HepG2 (cell line): Measurements from ENCODE around the gene KLHL17. TPM values are rescaled to one million over a fixed set of nuclear protein-coding genes. Genes with fewer than 3 reads are reported as not detected.

Source experiments
- KLF13 ChIP-seq: sonication (generic); formaldehyde crosslinking; IDR thresholded peaks from 2 replicates; pipeline ENCODE4 v1.4.0; 2020; ENCODE audit warnings: mild to moderate bottlenecking, missing genetic modification reagents
- MED1 ChIP-seq: sonication (generic); formaldehyde crosslinking; IDR thresholded peaks from 2 replicates; pipeline ENCODE4 v1.4.0; 2020; ENCODE audit warnings: missing genetic modification reagents
- SALL2 ChIP-seq: sonication (generic); formaldehyde crosslinking; IDR thresholded peaks from 2 replicates; pipeline ENCODE4 v1.8.1; 2023; ENCODE audit warnings: mild to moderate bottlenecking, missing genetic modification reagents, inconsistent platforms
- STAG1 ChIP-seq: sonication (generic); formaldehyde crosslinking; IDR thresholded peaks from 2 replicates; pipeline ENCODE4 v1.4.0; 2020; ENCODE audit warnings: missing genetic modification reagents
- ZFP41 ChIP-seq: sonication (generic); formaldehyde crosslinking; IDR thresholded peaks from 2 replicates; pipeline ENCODE4 v1.4.0; 2020; ENCODE audit warnings: mild to moderate bottlenecking, missing genetic modification reagents, borderline replicate concordance
- ZNF296 ChIP-seq: sonication (generic); formaldehyde crosslinking; conservative IDR thresholded peaks from 2 replicates; pipeline ENCODE4 v1.5.0; 2020; ENCODE audit warnings: mild to moderate bottlenecking, missing genetic modification reagents
- ZNF431 ChIP-seq: sonication (generic); formaldehyde crosslinking; IDR thresholded peaks from 2 replicates; pipeline ENCODE4 v1.9.0; 2022; ENCODE audit warnings: missing genetic modification reagents, low read depth, mild to moderate bottlenecking, borderline replicate concordance
- polyA plus RNA-seq, 8 experiments: library from polyadenylated mRNA; depleted of rRNA in 3 of 8; stranded (reverse) in 7 of 8; unstranded in 1 of 8; fragments of >200 nt; fragmentation: Illumina TruSeq in 4 of 8; extraction: Trizol in 4 of 8; gene quantifications; 2 replicates each; pipeline versions ENCODE4 v1.2.1 to v1.2.3, GENCODE V29; 2011 to 2016; ENCODE audit warnings: low read depth in 4 of 8, missing spikeins in 1 of 8, mixed read lengths in 1 of 8; ENCODE audit not compliant: insufficient read depth in 1 of 8
- total RNA-seq, 5 experiments: library from RNA; depleted of rRNA; stranded (reverse); fragments of >200 nt; fragmentation: Illumina TruSeq; extraction: Trizol; gene quantifications; 2 replicates each; pipeline ENCODE4 v1.2.3, GENCODE V29; 2016; ENCODE audit warnings: low read depth in 1 of 5
- TF ChIP-seq, protein P1 (sequence below): sonication (generic); formaldehyde crosslinking; IDR thresholded peaks from 2 replicates; pipeline ENCODE4 v1.4.0; 2020; ENCODE audit warnings: missing genetic modification reagents, borderline replicate concordance
- TF ChIP-seq, protein P2 (sequence below): IDR thresholded peaks from 2 replicates; pipeline ENCODE4 v1.6.1; 2016; ENCODE audit warnings: low read depth, missing genetic modification reagents, missing compliant biosample characterization
- TF ChIP-seq, protein P3 (sequence below): sonication (generic); formaldehyde crosslinking; IDR thresholded peaks from 2 replicates; pipeline ENCODE4 v1.4.0; 2020; ENCODE audit warnings: low read depth, mild to moderate bottlenecking, missing genetic modification reagents
- TF ChIP-seq, protein P4 (sequence below): sonication (generic); formaldehyde crosslinking; IDR thresholded peaks from 2 replicates; pipeline ENCODE4 v1.5.0; 2020; ENCODE audit warnings: mild to moderate bottlenecking, missing genetic modification reagents, moderate library complexity
- TF ChIP-seq, protein P5 (sequence below): sonication (generic); formaldehyde crosslinking; conservative IDR thresholded peaks from 2 replicates; pipeline ENCODE4 v1.5.0; 2020; ENCODE audit warnings: missing genetic modification reagents
- TF ChIP-seq, protein P6 (sequence below): sonication (generic); formaldehyde crosslinking; IDR thresholded peaks from 2 replicates; pipeline ENCODE4 v1.8.0; 2022; ENCODE audit warnings: low read depth, missing genetic modification reagents

The KLHL17 gene
- total and polyA plus RNA-seq, 2 of the 13 experiments (the other 11 are each of a cell fraction or from before 2014, with no cell fraction given) = 9.3 to 24.7 TPM

DNA sequence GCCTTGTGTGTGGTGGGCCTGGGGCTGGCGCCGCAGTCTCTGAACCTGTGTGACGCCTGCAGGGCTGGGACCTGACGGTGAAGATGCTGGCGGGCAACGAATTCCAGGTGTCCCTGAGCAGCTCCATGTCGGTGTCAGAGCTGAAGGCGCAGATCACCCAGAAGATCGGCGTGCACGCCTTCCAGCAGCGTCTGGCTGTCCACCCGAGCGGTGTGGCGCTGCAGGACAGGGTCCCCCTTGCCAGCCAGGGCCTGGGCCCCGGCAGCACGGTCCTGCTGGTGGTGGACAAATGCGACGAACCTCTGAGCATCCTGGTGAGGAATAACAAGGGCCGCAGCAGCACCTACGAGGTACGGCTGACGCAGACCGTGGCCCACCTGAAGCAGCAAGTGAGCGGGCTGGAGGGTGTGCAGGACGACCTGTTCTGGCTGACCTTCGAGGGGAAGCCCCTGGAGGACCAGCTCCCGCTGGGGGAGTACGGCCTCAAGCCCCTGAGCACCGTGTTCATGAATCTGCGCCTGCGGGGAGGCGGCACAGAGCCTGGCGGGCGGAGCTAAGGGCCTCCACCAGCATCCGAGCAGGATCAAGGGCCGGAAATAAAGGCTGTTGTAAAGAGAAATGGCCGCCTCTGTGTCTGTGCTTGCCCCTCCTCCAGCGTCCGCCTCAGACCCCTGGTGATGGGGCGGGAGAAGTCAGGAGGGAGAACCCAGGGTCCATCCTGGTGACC lies 53.7 kb downstream of the KLHL17 start (continued):
- TF ChIP-seq, protein P1, sequence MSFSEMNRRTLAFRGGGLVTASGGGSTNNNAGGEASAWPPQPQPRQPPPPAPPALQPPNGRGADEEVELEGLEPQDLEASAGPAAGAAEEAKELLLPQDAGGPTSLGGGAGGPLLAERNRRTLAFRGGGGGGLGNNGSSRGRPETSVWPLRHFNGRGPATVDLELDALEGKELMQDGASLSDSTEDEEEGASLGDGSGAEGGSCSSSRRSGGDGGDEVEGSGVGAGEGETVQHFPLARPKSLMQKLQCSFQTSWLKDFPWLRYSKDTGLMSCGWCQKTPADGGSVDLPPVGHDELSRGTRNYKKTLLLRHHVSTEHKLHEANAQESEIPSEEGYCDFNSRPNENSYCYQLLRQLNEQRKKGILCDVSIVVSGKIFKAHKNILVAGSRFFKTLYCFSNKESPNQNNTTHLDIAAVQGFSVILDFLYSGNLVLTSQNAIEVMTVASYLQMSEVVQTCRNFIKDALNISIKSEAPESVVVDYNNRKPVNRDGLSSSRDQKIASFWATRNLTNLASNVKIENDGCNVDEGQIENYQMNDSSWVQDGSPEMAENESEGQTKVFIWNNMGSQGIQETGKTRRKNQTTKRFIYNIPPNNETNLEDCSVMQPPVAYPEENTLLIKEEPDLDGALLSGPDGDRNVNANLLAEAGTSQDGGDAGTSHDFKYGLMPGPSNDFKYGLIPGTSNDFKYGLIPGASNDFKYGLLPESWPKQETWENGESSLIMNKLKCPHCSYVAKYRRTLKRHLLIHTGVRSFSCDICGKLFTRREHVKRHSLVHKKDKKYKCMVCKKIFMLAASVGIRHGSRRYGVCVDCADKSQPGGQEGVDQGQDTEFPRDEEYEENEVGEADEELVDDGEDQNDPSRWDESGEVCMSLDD (CRISPR knock-in tag) = 0 out of 2 replicates have a peak, but pooled peaks have one; percentile 34
- TF ChIP-seq ZNF431 = peak; percentile 46; the same call in 1 of the 2 replicates
- TF ChIP-seq MED1 = 0 out of 2 replicates have a peak, but pooled peaks have one; percentile 9
- TF ChIP-seq, protein P2, sequence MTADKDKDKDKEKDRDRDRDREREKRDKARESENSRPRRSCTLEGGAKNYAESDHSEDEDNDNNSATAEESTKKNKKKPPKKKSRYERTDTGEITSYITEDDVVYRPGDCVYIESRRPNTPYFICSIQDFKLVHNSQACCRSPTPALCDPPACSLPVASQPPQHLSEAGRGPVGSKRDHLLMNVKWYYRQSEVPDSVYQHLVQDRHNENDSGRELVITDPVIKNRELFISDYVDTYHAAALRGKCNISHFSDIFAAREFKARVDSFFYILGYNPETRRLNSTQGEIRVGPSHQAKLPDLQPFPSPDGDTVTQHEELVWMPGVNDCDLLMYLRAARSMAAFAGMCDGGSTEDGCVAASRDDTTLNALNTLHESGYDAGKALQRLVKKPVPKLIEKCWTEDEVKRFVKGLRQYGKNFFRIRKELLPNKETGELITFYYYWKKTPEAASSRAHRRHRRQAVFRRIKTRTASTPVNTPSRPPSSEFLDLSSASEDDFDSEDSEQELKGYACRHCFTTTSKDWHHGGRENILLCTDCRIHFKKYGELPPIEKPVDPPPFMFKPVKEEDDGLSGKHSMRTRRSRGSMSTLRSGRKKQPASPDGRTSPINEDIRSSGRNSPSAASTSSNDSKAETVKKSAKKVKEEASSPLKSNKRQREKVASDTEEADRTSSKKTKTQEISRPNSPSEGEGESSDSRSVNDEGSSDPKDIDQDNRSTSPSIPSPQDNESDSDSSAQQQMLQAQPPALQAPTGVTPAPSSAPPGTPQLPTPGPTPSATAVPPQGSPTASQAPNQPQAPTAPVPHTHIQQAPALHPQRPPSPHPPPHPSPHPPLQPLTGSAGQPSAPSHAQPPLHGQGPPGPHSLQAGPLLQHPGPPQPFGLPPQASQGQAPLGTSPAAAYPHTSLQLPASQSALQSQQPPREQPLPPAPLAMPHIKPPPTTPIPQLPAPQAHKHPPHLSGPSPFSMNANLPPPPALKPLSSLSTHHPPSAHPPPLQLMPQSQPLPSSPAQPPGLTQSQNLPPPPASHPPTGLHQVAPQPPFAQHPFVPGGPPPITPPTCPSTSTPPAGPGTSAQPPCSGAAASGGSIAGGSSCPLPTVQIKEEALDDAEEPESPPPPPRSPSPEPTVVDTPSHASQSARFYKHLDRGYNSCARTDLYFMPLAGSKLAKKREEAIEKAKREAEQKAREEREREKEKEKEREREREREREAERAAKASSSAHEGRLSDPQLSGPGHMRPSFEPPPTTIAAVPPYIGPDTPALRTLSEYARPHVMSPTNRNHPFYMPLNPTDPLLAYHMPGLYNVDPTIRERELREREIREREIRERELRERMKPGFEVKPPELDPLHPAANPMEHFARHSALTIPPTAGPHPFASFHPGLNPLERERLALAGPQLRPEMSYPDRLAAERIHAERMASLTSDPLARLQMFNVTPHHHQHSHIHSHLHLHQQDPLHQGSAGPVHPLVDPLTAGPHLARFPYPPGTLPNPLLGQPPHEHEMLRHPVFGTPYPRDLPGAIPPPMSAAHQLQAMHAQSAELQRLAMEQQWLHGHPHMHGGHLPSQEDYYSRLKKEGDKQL (CRISPR knock-in tag) = no peak
- TF ChIP-seq, protein P3, sequence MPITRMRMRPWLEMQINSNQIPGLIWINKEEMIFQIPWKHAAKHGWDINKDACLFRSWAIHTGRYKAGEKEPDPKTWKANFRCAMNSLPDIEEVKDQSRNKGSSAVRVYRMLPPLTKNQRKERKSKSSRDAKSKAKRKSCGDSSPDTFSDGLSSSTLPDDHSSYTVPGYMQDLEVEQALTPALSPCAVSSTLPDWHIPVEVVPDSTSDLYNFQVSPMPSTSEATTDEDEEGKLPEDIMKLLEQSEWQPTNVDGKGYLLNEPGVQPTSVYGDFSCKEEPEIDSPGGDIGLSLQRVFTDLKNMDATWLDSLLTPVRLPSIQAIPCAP (CRISPR knock-in tag) = no peak
- no peak for TF ChIP-seq SALL2
- TF ChIP-seq, protein P4, sequence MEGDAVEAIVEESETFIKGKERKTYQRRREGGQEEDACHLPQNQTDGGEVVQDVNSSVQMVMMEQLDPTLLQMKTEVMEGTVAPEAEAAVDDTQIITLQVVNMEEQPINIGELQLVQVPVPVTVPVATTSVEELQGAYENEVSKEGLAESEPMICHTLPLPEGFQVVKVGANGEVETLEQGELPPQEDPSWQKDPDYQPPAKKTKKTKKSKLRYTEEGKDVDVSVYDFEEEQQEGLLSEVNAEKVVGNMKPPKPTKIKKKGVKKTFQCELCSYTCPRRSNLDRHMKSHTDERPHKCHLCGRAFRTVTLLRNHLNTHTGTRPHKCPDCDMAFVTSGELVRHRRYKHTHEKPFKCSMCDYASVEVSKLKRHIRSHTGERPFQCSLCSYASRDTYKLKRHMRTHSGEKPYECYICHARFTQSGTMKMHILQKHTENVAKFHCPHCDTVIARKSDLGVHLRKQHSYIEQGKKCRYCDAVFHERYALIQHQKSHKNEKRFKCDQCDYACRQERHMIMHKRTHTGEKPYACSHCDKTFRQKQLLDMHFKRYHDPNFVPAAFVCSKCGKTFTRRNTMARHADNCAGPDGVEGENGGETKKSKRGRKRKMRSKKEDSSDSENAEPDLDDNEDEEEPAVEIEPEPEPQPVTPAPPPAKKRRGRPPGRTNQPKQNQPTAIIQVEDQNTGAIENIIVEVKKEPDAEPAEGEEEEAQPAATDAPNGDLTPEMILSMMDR (CRISPR knock-in tag) = peak; percentile 60
- TF ChIP-seq, protein P5, sequence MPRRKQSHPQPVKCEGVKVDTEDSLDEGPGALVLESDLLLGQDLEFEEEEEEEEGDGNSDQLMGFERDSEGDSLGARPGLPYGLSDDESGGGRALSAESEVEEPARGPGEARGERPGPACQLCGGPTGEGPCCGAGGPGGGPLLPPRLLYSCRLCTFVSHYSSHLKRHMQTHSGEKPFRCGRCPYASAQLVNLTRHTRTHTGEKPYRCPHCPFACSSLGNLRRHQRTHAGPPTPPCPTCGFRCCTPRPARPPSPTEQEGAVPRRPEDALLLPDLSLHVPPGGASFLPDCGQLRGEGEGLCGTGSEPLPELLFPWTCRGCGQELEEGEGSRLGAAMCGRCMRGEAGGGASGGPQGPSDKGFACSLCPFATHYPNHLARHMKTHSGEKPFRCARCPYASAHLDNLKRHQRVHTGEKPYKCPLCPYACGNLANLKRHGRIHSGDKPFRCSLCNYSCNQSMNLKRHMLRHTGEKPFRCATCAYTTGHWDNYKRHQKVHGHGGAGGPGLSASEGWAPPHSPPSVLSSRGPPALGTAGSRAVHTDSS = no peak
- TF ChIP-seq ZFP41 (CRISPR knock-in tag) = no peak
- TF ChIP-seq STAG1 = peak; percentile 46
- 0 out of 2 replicates have a peak, but pooled peaks have one; percentile 4 for TF ChIP-seq KLF13 (CRISPR knock-in tag)
- TF ChIP-seq ZNF296 = peak; percentile 44; the same call in 1 of the 2 replicates
- TF ChIP-seq, protein P6, sequence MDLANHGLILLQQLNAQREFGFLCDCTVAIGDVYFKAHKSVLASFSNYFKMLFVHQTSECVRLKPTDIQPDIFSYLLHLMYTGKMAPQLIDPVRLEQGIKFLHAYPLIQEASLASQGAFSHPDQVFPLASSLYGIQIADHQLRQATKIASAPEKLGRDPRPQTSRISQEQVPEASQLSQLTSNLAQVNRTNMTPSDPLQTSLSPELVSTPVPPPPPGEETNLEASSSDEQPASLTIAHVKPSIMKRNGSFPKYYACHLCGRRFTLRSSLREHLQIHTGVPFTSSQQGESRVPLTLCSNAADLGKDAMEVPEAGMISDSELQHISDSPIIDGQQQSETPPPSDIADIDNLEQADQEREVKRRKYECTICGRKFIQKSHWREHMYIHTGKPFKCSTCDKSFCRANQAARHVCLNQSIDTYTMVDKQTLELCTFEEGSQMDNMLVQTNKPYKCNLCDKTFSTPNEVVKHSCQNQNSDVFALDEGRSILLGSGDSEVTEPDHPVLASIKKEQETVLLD (CRISPR knock-in tag) = 0 out of 2 replicates have a peak, but pooled peaks have one; percentile 22
